ENCODE data around the gene SERPINI1.

SERPINI1 gene

GRCh38 chr3:167735233-167736138, at the start of gene SERPINI1:
TSS of gene SERPINI1 (plus strand) at chr3:167735721. CDS start at chr3:167789129, 53,408 bp downstream.
- peak; percentile 91 for DNase-seq

- no peak for DNase-seq
Observed at GRCh38 chr3:167691366-167691765, 44.2 kb upstream of the SERPINI1 start.

GRCh38 chr3:167694121-167694520, 41.4 kb upstream of the SERPINI1 start:
- no peak for DNase-seq

DNA sequence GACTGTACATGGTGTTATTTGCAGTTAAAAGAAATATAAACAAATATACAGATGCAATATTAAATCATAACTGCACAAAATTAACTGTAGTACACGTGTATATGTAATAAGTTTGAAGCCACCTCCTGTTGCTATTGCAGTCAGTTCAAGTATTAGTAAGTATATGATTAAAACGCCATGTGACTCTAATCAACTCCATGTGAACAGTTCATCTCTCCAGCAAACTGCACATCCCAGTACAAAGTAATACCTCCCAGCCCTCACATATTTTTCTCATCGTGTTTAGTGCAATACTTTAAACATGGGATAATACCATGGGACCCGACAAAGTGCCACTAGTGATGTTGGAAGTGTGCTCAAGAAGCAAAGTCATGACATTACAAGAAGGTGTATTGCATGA, 35.5 kb upstream of the SERPINI1 start:
- DNase-seq = no peak

DNA sequence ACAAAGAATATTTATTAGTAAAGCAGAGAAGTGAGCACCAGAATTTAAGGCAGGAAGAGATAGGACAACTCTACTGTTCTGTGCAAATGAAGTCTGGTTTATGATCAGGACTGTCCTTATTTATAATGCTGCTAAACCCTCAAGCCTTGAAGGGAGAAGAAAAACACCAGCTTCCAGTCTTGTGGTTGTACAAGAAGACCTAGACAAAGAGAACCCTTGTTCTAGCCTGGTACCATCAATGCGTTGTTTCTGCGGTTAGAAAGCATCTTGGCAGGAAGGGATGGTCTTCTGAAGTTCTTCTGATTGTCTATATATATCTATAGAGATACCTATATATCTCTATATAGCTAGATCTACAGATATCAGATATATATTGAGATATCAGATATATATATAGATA, 34.6 kb upstream of the SERPINI1 start:
- DNase-seq = no peak

DNA sequence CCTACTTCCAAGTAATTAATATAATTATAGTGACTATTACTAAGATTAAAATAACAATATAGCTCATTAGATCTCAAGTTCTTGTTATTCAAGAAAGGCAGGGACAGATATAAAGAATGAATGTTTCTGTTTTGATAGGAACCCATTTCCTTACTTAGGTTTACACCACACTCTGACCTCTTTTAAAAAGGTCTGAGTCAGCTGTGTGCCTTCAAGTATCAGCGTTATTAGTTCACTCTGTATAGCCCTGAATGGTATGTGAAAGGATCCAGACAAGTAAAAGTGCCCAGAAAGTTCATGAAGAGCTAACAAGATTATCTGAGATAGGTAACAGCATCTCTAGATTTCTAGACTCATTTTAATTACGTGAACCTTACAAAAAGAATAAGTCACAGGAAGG, 29.7 kb upstream of the SERPINI1 start:
- no peak for DNase-seq

- DNase-seq = no peak
Observed at GRCh38 chr3:167709690-167710089, 25.8 kb upstream of the SERPINI1 start.

GRCh38 chr3:167710552-167710951, 25.0 kb upstream of the SERPINI1 start:
- no peak for DNase-seq

DNA sequence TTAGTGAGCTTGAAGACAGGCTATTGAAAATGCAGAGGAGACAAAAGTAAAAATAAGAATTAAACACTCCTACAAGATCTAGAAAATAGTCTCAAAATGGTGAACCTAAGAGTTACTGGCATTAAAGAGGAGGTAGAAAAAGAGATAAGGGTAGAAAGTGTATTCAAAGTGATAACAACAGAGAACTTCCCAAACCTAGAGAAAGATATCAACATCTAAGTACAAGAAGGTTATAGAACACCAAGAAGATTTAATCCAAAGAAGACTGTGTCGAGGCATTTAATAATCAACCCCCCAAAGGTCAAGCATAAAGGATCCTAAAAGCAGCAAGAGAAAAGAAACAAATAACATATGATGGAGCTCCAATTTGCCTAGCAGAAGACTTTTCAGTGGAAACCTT, 24.1 kb upstream of the SERPINI1 start:
- no peak for DNase-seq

GRCh38 chr3:167712445-167712844, 23.1 kb upstream of the SERPINI1 start:
- DNase-seq = no peak

DNA sequence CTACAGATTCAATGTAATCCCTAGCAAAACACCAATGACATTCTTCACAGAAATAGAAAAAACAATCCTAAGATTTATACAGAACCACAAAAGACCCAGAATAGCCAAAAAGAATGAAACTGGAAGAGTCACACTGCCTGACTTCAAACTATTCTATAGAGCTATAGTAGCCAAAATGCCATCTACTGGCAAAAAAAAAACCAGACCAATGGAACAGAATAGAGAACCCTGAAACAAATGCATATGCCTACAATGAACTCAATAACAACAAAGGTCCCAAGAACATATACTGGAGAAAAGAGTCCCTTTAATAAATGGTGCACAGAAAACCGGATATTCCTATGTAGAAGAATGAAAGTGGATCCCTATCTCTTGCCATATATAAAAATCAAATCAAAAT, 20.6 kb upstream of the SERPINI1 start:
- no peak for DNase-seq

GRCh38 chr3:167716920-167717319, 18.6 kb upstream of the SERPINI1 start:
- no peak for DNase-seq

- no peak for DNase-seq
Observed at GRCh38 chr3:167718582-167718981, 16.9 kb upstream of the SERPINI1 start.

- DNase-seq = no peak
Observed at GRCh38 chr3:167723025-167723512, 12.5 kb upstream of the SERPINI1 start.

GRCh38 chr3:167723872-167724271, 11.6 kb upstream of the SERPINI1 start:
- no peak for DNase-seq

GRCh38 chr3:167728176-167728575, 7.3 kb upstream of the SERPINI1 start:
- DNase-seq = no peak

- DNase-seq = no peak
Observed at GRCh38 chr3:167728632-167729323, 6.7 kb upstream of the SERPINI1 start.

DNA sequence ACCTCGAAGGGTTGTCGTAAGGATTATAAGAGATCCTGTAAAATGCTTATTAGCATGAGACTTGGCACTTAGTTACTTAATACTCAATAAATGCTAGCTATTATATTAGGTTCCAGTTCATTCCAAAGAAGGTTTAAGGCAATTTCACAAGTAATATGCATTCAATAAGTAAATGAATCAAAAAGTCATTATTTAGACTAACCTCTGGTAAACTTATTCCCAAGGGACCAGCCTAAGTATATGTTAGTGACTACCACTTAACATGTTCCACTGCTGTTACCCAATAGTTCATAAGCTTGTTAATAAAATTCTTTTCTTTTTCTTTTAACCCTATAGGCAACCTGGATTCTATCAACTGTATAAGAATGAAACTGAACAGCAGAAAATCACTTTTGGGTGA, 5.9 kb upstream of the SERPINI1 start:
- DNase-seq = no peak

- DNase-seq = no peak
Observed at GRCh38 chr3:167731393-167731792, 4.1 kb upstream of the SERPINI1 start.

GRCh38 chr3:167732313-167733065, 3.0 kb upstream of the SERPINI1 start:
- no peak for DNase-seq

DNA sequence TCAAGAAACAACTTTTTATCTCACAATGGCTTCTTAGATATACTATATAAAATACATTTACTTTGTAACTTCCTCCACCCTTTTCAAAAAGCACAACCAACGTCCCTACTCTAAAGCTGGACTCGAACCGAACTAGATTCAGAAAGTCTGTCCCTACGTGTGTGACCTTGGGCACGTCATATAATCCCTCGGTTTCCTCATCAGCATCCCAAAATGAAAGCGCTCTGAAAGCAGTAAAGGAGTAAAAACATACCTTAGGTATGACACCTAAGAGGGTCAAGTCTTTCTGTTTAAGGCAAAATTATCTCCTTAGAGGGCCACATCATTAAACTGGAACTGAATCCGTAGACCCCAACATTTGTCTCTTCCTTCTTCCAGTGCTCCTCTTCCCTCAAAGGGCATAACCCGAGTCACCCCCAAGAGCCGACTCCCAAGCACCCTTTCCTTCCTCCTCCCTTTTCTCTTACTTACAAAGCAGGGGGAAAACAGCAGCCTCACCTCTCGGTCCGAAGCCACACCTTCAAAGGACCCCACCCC, 1.5 kb upstream of the SERPINI1 start:
- DNase-seq = no peak

GRCh38 chr3:167734498-167735232, 856 bp upstream of the SERPINI1 start, which contains the start of gene PDCD10:
TSS of gene PDCD10 (minus strand) at chr3:167734892. CDS start at chr3:167720157, 14,735 bp downstream.
- peak; percentile 99 for DNase-seq

Data from DMS153 (cell line).